Amygdala (tissue), 56 donors: ENCODE data around the gene MED8.
"Not testable (repeated sequence)": the region's sequence is repeated elsewhere in the genome, so short reads cannot be mapped to it uniquely, and the experiment has no call there.

Experiments
- DNase-seq, 56 donors: peaks; one replicate each; lab custom pipeline; 2025; lab: John Stamatoyannopoulos, UW

MED8 gene

GRCh38 chr1:43387976-43388599, 1.5 kb downstream of the MED8 start:
- no peak for DNase-seq

- DNase-seq, result no peak
Measured at GRCh38 chr1:43386676-43387075, 2.9 kb downstream of the MED8 start.

GRCh38 chr1:43383449-43383848, 6.2 kb downstream of the MED8 start:
- peak in 29 of 56 donors; percentile 3 to 73 (median 35) for DNase-seq

GRCh38 chr1:43382027-43382779, 7.4 kb downstream of the MED8 start:
- DNase-seq, result peak in 54 of 56 donors; percentile 25 to 86 (median 65)

- DNase-seq, result peak in 15 of 56 donors; percentile 25 to 74 (median 56)
Measured at GRCh38 chr1:43381612-43382011, 8.0 kb downstream of the MED8 start.

- DNase-seq, result no peak
Measured at GRCh38 chr1:43379476-43379875, 10.1 kb downstream of the MED8 start.

GRCh38 chr1:43377831-43378230, 11.8 kb downstream of the MED8 start:
- DNase-seq, result no peak

- no peak for DNase-seq
Measured at GRCh38 chr1:43376723-43377235, 12.8 kb downstream of the MED8 start.

GRCh38 chr1:43373066-43373940, 16.3 kb downstream of the MED8 start:
- peak in 2 of 56 donors; percentile 4 to 43 for DNase-seq

GRCh38 chr1:43372172-43372571, 17.4 kb downstream of the MED8 start:
- DNase-seq, result no peak

- no peak for DNase-seq
Measured at GRCh38 chr1:43370564-43370963, 19.0 kb downstream of the MED8 start.

- DNase-seq, result not testable (repeated sequence)
Measured at GRCh38 chr1:43369779-43370178, 19.8 kb downstream of the MED8 start.

- peak in 1 of 56 donors; percentile 28 for DNase-seq
Measured at GRCh38 chr1:43368646-43369020, 21.0 kb downstream of the MED8 start.

GRCh38 chr1:43367904-43368645, 21.5 kb downstream of the MED8 start, which contains the start of gene ELOVL1:
Gene ELOVL1, minus strand, starts transcription at chr1:43368011. Its CDS starts 2,402 bp downstream, at chr1:43365609.
- DNase-seq, result peak in 55 of 56 donors; percentile 47 to 93 (median 80)

GRCh38 chr1:43367026-43367903, 22.3 kb downstream of the MED8 start:
- DNase-seq, result peak in 3 of 56 donors; percentile 4 to 72 (median 31)

- no peak for DNase-seq
Measured at GRCh38 chr1:43366601-43367025, 23.0 kb downstream of the MED8 start.

- no peak for DNase-seq
Measured at GRCh38 chr1:43366179-43366578, 23.4 kb downstream of the MED8 start.

GRCh38 chr1:43365678-43366077, 23.9 kb downstream of the MED8 start:
- no peak for DNase-seq
